Fibroblast of villous mesenchyme (primary cell): ENCODE measurements around the gene TYRP1. TPM values are rescaled to one million over a fixed set of nuclear protein-coding genes. Genes with fewer than 3 reads are reported as not detected.
"Not testable (repeated sequence)": the region's sequence is repeated elsewhere in the genome, so short reads cannot be mapped to it uniquely, and the experiment has no call there.

Source experiments
- DNase-seq: peaks from one replicate; pipeline ENCODE4 v3.0.0-alpha.2; 2010; ENCODE audit warnings: low read depth
- H3K4me3 ChIP-seq: 2 replicates; pipeline ENCODE4 v1.5.1; 2011; ENCODE audit warnings: low read depth, mild to moderate bottlenecking, low read length
- CTCF ChIP-seq: IDR thresholded peaks from 2 replicates; pipeline ENCODE4 v1.5.1; 2012; ENCODE audit warnings: low read depth, mild to moderate bottlenecking, low read length; ENCODE audit not compliant: insufficient read depth
- total RNA-seq: library from RNA; depleted of rRNA; stranded (reverse); fragments of >200 nt; gene quantifications from 2 replicates; pipeline ENCODE4 v1.2.3, GENCODE V29; 2012

The TYRP1 gene
- total RNA-seq, 1 donor = 0.43 TPM

GRCh38 chr9:12674961-12675360, 18.2 kb upstream of the TYRP1 start:
- TF ChIP-seq CTCF = no peak
- no peak for DNase-seq
- no peak overlapping the region for H3K4me3 ChIP-seq

- H3K4me3 ChIP-seq, DNase-seq: not testable (repeated sequence)
Observed at GRCh38 chr9:12677462-12678126, 15.6 kb upstream of the TYRP1 start.

- DNase-seq = peak; percentile 46
- no peak overlapping the region for H3K4me3 ChIP-seq
- TF ChIP-seq CTCF = no peak
Observed at GRCh38 chr9:12680341-12680740, 12.8 kb upstream of the TYRP1 start.

- H3K4me3 ChIP-seq = no peak overlapping the region
- TF ChIP-seq CTCF = no peak
- no peak for DNase-seq
Observed at GRCh38 chr9:12680757-12681156, 12.4 kb upstream of the TYRP1 start.

GRCh38 chr9:12681620-12682019, 11.6 kb upstream of the TYRP1 start:
- no peak for DNase-seq
- TF ChIP-seq CTCF = no peak
- no peak overlapping the region for H3K4me3 ChIP-seq

GRCh38 chr9:12684974-12685373, 8.2 kb upstream of the TYRP1 start:
- no peak overlapping the region for H3K4me3 ChIP-seq
- DNase-seq = peak; percentile 34
- TF ChIP-seq CTCF = no peak

- no peak for TF ChIP-seq CTCF
- DNase-seq = no peak
- H3K4me3 ChIP-seq = no peak overlapping the region
Observed at GRCh38 chr9:12689233-12689632, 4.0 kb upstream of the TYRP1 start.

GRCh38 chr9:12694013-12694412, 828 bp downstream of the TYRP1 start:
- no peak for DNase-seq
- TF ChIP-seq CTCF = no peak
- H3K4me3 ChIP-seq = no peak overlapping the region
